Upper lobe of left lung (tissue), 6 donors: ENCODE results near the gene RYR1. TPM values are rescaled to one million over a fixed set of nuclear protein-coding genes. Genes with fewer than 3 reads are reported as not detected.

ENCODE experiments used
- ATAC-seq, 2 donors: fragments of 200-7000 bp; cut with Tn5 transposase; one replicate each; pipeline ENCODE4 v1.9.1; 2022; ENCODE audit warnings: mild to moderate bottlenecking in 2 of 2, moderate library complexity in 2 of 2; ENCODE audit not compliant: low FRiP score in 2 of 2
- DNase-seq, 2 donors: peaks; one replicate each; pipeline ENCODE4 v3.0.0-alpha.2; 2019 to 2020
- H3K27ac ChIP-seq, 4 donors: fragments of 200-600 bp; sonication (generic); one replicate each; pipeline ENCODE4 v1.5.1; 2016 to 2019
- H3K27me3 ChIP-seq, 4 donors: fragments of 200-600 bp; sonication (generic); one replicate each; pipeline ENCODE4 v1.5.1; 2017 to 2019
- H3K36me3 ChIP-seq, 4 donors: fragments of 200-600 bp; sonication (generic); one replicate each; pipeline ENCODE4 v1.5.1; 2016 to 2019
- H3K4me1 ChIP-seq, 4 donors: fragments of 200-600 bp; sonication (generic); one replicate each; pipeline ENCODE4 v1.5.1; 2018 to 2019
- H3K4me3 ChIP-seq, 4 donors: fragments of 200-600 bp; sonication (generic); one replicate each; pipeline ENCODE4 v1.5.1; 2017 to 2019; ENCODE audit warnings: mild to moderate bottlenecking in 2 of 4, moderate library complexity in 1 of 4
- H3K9me3 ChIP-seq, 4 donors: fragments of 200-600 bp; sonication (generic); one replicate each; pipeline ENCODE4 v1.5.1; 2018 to 2019
- EP300 ChIP-seq, 4 donors: sonication (generic); formaldehyde crosslinking; IDR thresholded peaks; one replicate each; pipeline ENCODE4 v1.5.1; 2017; ENCODE audit warnings: antibody characterized with exemption in 4 of 4, control low read depth in 2 of 4
- POLR2A ChIP-seq, 4 donors: fragments of 450-650 bp; IDR thresholded peaks; one replicate each; pipeline ENCODE4 v1.5.1; 2016 to 2017; ENCODE audit warnings: antibody characterized with exemption in 4 of 4, mild to moderate bottlenecking in 2 of 4
- POLR2AphosphoS5 ChIP-seq, 2 donors: sonication (generic); formaldehyde crosslinking; IDR thresholded peaks; one replicate each; pipeline ENCODE4 v1.5.1; 2017; ENCODE audit warnings: antibody characterized with exemption in 2 of 2
- WGBS, 2 donors: methylation state at CpG; one replicate each; pipeline ENCODE4 v1.1.5; 2017 to 2018; 5-methylcytosine and 5-hydroxymethylcytosine counted together
- total RNA-seq, 6 donors: library from RNA; depleted of rRNA in 4 of 6; stranded (reverse); fragments of >200 nt in 4 of 6; gene quantifications; one replicate each; pipeline versions ENCODE4 v1.1.0 to v1.2.1, GENCODE V29; 2016 to 2021
- TF ChIP-seq, protein P1 (sequence below), 6 experiments: fragments of 450-650 bp in 4 of 6; fragments of 200-600 bp in 2 of 6; sonication (generic) in 2 of 6; IDR thresholded peaks; one replicate each; pipeline ENCODE4 v1.5.1; 2016 to 2019; ENCODE audit warnings: antibody characterized with exemption in 6 of 6
- donor health status: DM: no; HTN: no; CAD: no; lungs with moderate emphysema.
- donor health status: DM: no; HTN: yes; CAD: no; lungs with severe emphysema.

The RYR1 gene
- 10 to 100 TPM in 1 of 6 donors, 1 to 10 TPM in 5; 1.1 to 22.0 (median 5.5) TPM for total RNA-seq

DNA sequence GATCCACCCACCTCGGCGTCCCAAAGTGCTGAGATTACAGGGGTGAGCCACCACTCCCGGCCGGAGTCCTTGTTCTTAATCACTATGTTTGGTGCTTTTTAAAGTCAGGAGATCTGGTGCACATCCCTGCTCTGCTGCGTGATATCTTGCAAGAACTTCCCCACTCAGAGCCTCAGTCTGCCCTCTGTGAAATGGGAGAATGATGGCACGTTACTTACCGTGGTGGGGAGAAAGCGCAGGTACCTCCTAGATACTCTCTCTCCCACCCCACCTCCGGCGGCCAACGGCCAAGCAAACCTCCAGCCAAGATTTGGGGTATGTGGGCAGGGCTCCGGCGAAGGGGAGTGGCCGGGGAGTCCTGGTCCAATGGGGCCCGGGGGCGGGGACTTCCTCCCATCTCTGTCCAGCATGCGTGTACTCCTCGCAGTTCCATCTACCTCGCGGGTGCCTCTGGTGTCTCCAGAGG, at the start of gene RYR1:
TSS of gene RYR1 (plus strand) at position 424 of the 466 bp plus-strand sequence. CDS start 139 bp downstream, outside the sequence.
- DNase-seq = peak; percentile 77 to 78
- H3K36me3 ChIP-seq = no peaks in the 10 kb centered on the region
- no peaks in the 10 kb centered on the region for H3K9me3 ChIP-seq
- H3K27me3 ChIP-seq = peaks cover 0 to 14% (median 5%) of the 10 kb centered on the region in 4 donors
- H3K4me3 ChIP-seq = peak within 1 kb of the TSS in 2 of 4 donors; percentile 15 to 30
- H3K4me1 ChIP-seq = peaks cover 0 to 10% (median 4%) of the 10 kb centered on the region in 4 donors
- H3K27ac ChIP-seq = no peak within 1 kb of the TSS
- WGBS, 2 donors = 17 to 23% methylated on average over 14 to 20 of the region's 20 CpGs
- peak; percentile 51 to 77 for ATAC-seq
- no peak for TF ChIP-seq POLR2AphosphoS5 (IDR thresholded peaks at IDR 0.05)
- no peak for TF ChIP-seq POLR2A (IDR thresholded peaks at IDR 0.05)
- TF ChIP-seq, protein P1, sequence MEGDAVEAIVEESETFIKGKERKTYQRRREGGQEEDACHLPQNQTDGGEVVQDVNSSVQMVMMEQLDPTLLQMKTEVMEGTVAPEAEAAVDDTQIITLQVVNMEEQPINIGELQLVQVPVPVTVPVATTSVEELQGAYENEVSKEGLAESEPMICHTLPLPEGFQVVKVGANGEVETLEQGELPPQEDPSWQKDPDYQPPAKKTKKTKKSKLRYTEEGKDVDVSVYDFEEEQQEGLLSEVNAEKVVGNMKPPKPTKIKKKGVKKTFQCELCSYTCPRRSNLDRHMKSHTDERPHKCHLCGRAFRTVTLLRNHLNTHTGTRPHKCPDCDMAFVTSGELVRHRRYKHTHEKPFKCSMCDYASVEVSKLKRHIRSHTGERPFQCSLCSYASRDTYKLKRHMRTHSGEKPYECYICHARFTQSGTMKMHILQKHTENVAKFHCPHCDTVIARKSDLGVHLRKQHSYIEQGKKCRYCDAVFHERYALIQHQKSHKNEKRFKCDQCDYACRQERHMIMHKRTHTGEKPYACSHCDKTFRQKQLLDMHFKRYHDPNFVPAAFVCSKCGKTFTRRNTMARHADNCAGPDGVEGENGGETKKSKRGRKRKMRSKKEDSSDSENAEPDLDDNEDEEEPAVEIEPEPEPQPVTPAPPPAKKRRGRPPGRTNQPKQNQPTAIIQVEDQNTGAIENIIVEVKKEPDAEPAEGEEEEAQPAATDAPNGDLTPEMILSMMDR (IDR thresholded peaks at IDR 0.05) = no peak
- TF ChIP-seq EP300 (IDR thresholded peaks at IDR 0.05) = no peak

DNA sequence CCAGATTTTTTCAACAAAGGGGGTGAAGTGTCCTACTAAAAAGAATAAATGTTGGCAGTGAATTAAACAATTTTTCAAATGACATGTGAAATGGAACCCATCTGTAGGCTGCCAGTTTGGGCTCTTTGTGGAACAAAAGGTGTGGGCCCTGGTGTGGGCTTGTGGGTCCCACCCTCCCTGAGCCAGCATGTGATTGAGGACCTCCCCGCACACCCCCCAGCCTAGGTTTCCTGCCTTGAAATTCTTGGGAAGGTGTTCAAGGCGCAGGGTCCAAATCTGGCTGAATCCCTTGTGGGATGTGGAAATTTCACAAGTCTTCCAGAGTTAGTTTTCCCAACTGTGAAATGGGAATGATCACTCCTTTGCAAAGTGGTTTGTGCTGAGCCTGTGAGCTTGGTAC, 49.7 kb upstream of the RYR1 start:
- Histone ChIP-seq H3K27me3 (peaks cover 0 to 11% (median under 1%) of the 10 kb centered on the region in 4 donors), H3K9me3 (no peaks in the 10 kb centered on the region), H3K4me1 (peaks cover 26 to 33% (median 29%) of the 10 kb centered on the region in 4 donors), H3K4me3 (no peak overlapping the region), H3K36me3 (peaks cover 17 to 68% (median 58%) of the 10 kb centered on the region in 4 donors), H3K27ac (no peak overlapping the region)
- WGBS, 2 donors = 94 to 100% methylated on average over 2 of the region's 2 CpGs
- TF ChIP-seq EP300 (IDR thresholded peaks at IDR 0.05) (no peak), POLR2A (IDR thresholded peaks at IDR 0.05) (no peak), POLR2AphosphoS5 (IDR thresholded peaks at IDR 0.05) (no peak)
- TF ChIP-seq, protein P1 (IDR thresholded peaks at IDR 0.05) = no peak
- ATAC-seq (no peak), DNase-seq (no peak)

DNA sequence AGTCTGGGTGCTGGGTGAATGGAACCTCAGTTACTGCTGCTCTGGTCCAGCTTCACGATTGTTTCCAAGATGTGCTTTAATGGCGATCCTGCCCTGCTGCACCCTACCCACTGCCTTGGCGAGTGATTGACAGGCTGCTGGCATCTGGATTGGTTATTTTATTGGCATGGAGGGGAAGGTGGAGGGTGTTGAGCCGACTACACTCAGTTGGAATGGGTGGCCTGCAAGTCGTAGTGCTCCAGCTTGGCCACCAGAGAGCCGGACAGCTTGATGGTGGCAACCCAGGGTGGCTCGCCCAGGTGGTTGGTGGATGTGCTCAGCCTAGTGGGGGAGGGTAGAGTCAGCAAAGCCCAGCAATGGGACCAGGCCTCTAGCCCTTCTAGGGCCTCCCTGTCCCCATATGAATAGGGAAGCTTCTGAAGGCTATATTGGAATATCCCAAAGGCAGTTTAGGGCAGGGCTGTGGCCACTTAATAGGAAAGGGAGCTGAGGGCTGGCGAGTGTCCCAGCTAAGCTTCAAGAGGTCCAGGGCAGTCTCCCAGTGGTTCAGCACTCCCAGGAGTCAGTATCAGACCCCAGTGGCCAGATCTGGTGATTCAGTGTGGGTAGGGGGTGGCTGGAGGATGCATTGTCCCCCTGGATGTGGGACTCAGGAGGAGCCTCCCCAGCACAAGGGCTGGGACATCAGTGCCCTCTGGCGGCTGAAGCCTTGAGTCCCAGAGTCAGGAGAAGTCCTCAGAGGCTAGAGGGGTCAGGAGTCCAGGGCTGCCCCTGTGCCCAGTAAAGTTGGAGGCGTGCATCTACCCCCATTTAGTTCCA, 49.1 kb upstream of the RYR1 start:
- ATAC-seq = no peak
- WGBS, 2 donors = 84% methylated on average over 6 to 10 of the region's 10 CpGs
- H3K36me3 ChIP-seq = peaks cover 17 to 61% (median 51%) of the 10 kb centered on the region in 4 donors
- no peak overlapping the region for H3K4me3 ChIP-seq
- TF ChIP-seq EP300 (IDR thresholded peaks at IDR 0.05) (no peak), POLR2A (IDR thresholded peaks at IDR 0.05) (no peak), POLR2AphosphoS5 (IDR thresholded peaks at IDR 0.05) (no peak)
- TF ChIP-seq, protein P1 (IDR thresholded peaks at IDR 0.05) = no peak
- no peak overlapping the region for H3K27ac ChIP-seq
- no peaks in the 10 kb centered on the region for H3K9me3 ChIP-seq
- H3K27me3 ChIP-seq = peaks cover 0 to 18% (median 3%) of the 10 kb centered on the region in 4 donors
- peaks cover 33 to 40% (median 35%) of the 10 kb centered on the region in 4 donors for H3K4me1 ChIP-seq
- DNase-seq = no peak

DNA sequence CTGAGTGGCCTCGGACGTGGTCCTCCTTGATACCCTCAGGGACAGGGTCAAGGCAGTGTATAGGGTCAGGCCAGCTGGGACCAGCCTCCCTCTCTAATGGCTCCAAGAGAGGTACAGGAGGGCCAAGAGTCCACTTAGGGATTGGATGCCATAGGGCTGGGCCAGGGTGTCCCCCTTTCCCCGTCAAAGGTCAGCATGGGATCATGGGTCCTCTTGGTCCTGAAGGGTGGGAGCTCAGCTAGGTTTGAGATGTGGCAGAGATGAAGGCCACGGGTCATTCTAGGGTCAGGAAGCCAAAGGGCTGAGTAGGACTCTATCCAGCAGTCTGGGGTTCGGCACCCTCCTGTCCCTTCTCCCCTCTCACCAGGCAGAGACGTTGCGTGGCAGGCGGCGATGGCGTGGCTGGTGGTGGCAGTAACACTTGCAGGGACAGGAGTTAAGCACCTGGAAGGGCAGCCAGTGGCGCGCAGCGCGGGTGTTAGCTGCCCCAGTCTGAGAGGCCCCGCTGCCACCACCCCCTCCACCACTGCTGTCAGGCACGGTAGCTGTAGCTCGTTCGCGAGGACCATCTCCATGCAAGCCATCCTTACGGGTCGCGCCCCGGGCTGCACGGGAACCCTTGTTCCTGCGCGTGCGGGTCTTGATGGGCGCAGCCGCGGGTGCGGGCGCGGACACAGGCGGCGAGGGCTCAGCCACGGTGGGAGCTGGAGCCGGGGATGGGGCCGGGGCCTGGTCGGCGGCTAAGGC, 48.3 kb upstream of the RYR1 start:
- peak in 1 of 2 donors; percentile 85 for DNase-seq
- WGBS, 2 donors = 84 to 96% methylated on average over 21 to 36 of the region's 40 CpGs
- TF ChIP-seq, protein P1 (IDR thresholded peaks at IDR 0.05) = no peak
- no peak for TF ChIP-seq POLR2AphosphoS5 (IDR thresholded peaks at IDR 0.05)
- TF ChIP-seq POLR2A (IDR thresholded peaks at IDR 0.05) = no peak
- no peak for TF ChIP-seq EP300 (IDR thresholded peaks at IDR 0.05)
- H3K27me3 ChIP-seq = peaks cover 0 to 18% (median 3%) of the 10 kb centered on the region in 4 donors
- ATAC-seq = no peak
- H3K9me3 ChIP-seq = no peaks in the 10 kb centered on the region
- peaks cover 33 to 44% (median 38%) of the 10 kb centered on the region in 4 donors for H3K4me1 ChIP-seq
- H3K27ac ChIP-seq = no peak overlapping the region
- H3K4me3 ChIP-seq = no peak overlapping the region
- peaks cover 17 to 53% (median 45%) of the 10 kb centered on the region in 4 donors for H3K36me3 ChIP-seq
